IMR-90 (cell line): Measurements from ENCODE around the gene CETP. TPM values are rescaled to one million over a fixed set of nuclear protein-coding genes. Genes with fewer than 3 reads are reported as not detected.

Source experiments
- ATAC-seq: fragments of 200-7000 bp; cut with Tn5 transposase; 2 replicates; pipeline ENCODE4 v1.9.1; 2020; ENCODE audit warnings: low read depth, mild to moderate bottlenecking, moderate library complexity
- BruUV-seq: library from RNA; stranded (reverse); fragments of 400-500 nt; replicated peaks from 2 replicates; lab custom pipeline; 2021; lab: Mats Ljungman, UMichigan
- CTCF ChIA-PET: fragments of 300-600 bp; formaldehyde crosslinking; extraction: SDS; loops from one replicate; lab custom pipeline; 2021; ENCODE audit warnings: antibody characterized with exemption; lab: Yijun Ruan, JAX
- POLR2A ChIA-PET: fragments of 300-600 bp; sonication (Branson Sonifier 250); formaldehyde crosslinking; loops from one replicate; lab custom pipeline; 2022; ENCODE audit warnings: antibody characterized with exemption; ENCODE audit not compliant: unreplicated experiment; lab: Charles Lee
- DNase-seq: peaks from one replicate; pipeline ENCODE4 v3.0.0; 2013
- H2AFZ ChIP-seq: replicated peaks from 2 replicates; pipeline ENCODE3; 2013; ENCODE audit warnings: low read length, mild to moderate bottlenecking; ENCODE audit not compliant: poor library complexity
- H2AK5ac ChIP-seq: 2 replicates; pipeline ENCODE4 v1.6.1; 2013; ENCODE audit warnings: low read depth, low read length, inconsistent platforms
- H2AK9ac ChIP-seq: replicated peaks from 2 replicates; pipeline ENCODE3; 2013; ENCODE audit warnings: mild to moderate bottlenecking, low read depth, low read length, moderate library complexity; ENCODE audit not compliant: poor library complexity
- H2BK120ac ChIP-seq: 2 replicates; pipeline ENCODE4 v1.6.1; 2013; ENCODE audit warnings: low read depth, low read length, inconsistent platforms
- H2BK15ac ChIP-seq: 3 replicates; pipeline ENCODE4 v1.6.1; 2013; ENCODE audit warnings: low read depth, low read length, inconsistent platforms
- H2BK20ac ChIP-seq: 2 replicates; pipeline ENCODE4 v1.6.1; 2013; ENCODE audit warnings: low read depth, mild to moderate bottlenecking, inconsistent platforms, low read length, moderate library complexity
- H2BK5ac ChIP-seq: 2 replicates; pipeline ENCODE4 v1.6.1; 2013; ENCODE audit warnings: mild to moderate bottlenecking, low read depth, low read length, inconsistent platforms; ENCODE audit not compliant: poor library complexity, severe bottlenecking
- H3K14ac ChIP-seq: replicated peaks from 2 replicates; pipeline ENCODE4 v1.6.1; 2013; ENCODE audit warnings: low read depth, low read length, inconsistent platforms
- H3K18ac ChIP-seq: 2 replicates; pipeline ENCODE4 v1.6.1; 2013; ENCODE audit warnings: low read depth, low read length, control low read depth
- H3K23ac ChIP-seq: 2 replicates; pipeline ENCODE4 v1.6.1; 2013; ENCODE audit warnings: low read depth, low read length, inconsistent platforms
- H3K27ac ChIP-seq: 2 replicates; pipeline ENCODE4 v1.5.1; 2013; ENCODE audit warnings: mild to moderate bottlenecking, control low read depth, low read length; ENCODE audit not compliant: insufficient read depth
- H3K27me3 ChIP-seq: 2 replicates; pipeline ENCODE4 v1.6.1; 2013; ENCODE audit warnings: low read length; ENCODE audit not compliant: control insufficient read depth, insufficient read depth
- H3K36me3 ChIP-seq: 2 replicates; pipeline ENCODE4 v1.6.1; 2013; ENCODE audit warnings: low read length, mixed read lengths; ENCODE audit not compliant: control insufficient read depth, insufficient read depth
- H3K4ac ChIP-seq: 2 replicates; pipeline ENCODE4 v1.6.1; 2013; ENCODE audit warnings: low read depth, low read length, inconsistent platforms
- H3K4me1 ChIP-seq: 2 replicates; pipeline ENCODE4 v1.6.1; 2013; ENCODE audit warnings: low read length, mixed read lengths; ENCODE audit not compliant: control insufficient read depth, insufficient read depth
- H3K4me2 ChIP-seq: 2 replicates; pipeline ENCODE4 v1.6.1; 2013; ENCODE audit warnings: low read depth, mild to moderate bottlenecking, control low read depth, low read length, moderate library complexity
- H3K4me3 ChIP-seq: 2 replicates; pipeline ENCODE4 v1.5.1; 2013; ENCODE audit warnings: low read depth, mild to moderate bottlenecking, control low read depth, low read length, moderate library complexity; ENCODE audit not compliant: insufficient read depth
- H3K56ac ChIP-seq: 2 replicates; pipeline ENCODE4 v1.6.1; 2013; ENCODE audit warnings: low read length, inconsistent platforms; ENCODE audit not compliant: insufficient read depth; ENCODE audit errors: extremely low read depth
- H3K79me1 ChIP-seq, 2 experiments: 2 replicates each; pipeline ENCODE4 v1.6.1; 2013; ENCODE audit warnings: low read length in 2 of 2, inconsistent platforms in 1 of 2, low read depth in 1 of 2
- H3K9ac ChIP-seq: 2 replicates; pipeline ENCODE4 v1.6.1; 2013; ENCODE audit warnings: low read depth, low read length, control low read depth
- H3K9me1 ChIP-seq: 2 replicates; pipeline ENCODE4 v1.6.1; 2013; ENCODE audit warnings: low read length, inconsistent platforms; ENCODE audit not compliant: insufficient read depth
- H3K9me3 ChIP-seq: 2 replicates; pipeline ENCODE4 v1.6.1; 2013; ENCODE audit warnings: low read length; ENCODE audit not compliant: control insufficient read depth, insufficient read depth
- H4K20me1 ChIP-seq: 2 replicates; pipeline ENCODE4 v1.6.1; 2013; ENCODE audit warnings: low read length, inconsistent platforms; ENCODE audit not compliant: insufficient read depth
- H4K5ac ChIP-seq: 2 replicates; pipeline ENCODE4 v1.6.1; 2013; ENCODE audit warnings: mild to moderate bottlenecking, low read depth, low read length, control low read depth
- H4K8ac ChIP-seq, 2 experiments: 2 replicates each; pipeline ENCODE4 v1.6.1; 2013; ENCODE audit warnings: low read depth in 2 of 2, low read length in 2 of 2, control low read depth in 1 of 2, inconsistent platforms in 1 of 2
- H4K91ac ChIP-seq: 2 replicates; pipeline ENCODE4 v1.6.1; 2013; ENCODE audit warnings: low read depth, low read length, inconsistent platforms; ENCODE audit not compliant: insufficient read depth
- RFX5 ChIP-seq: IDR thresholded peaks from 2 replicates; pipeline ENCODE4 v1.8.0; 2012; ENCODE audit warnings: low read depth, mild to moderate bottlenecking, low read length, moderate library complexity
- USF2 ChIP-seq: fragments of 150-350 bp; IDR thresholded peaks from 2 replicates; pipeline ENCODE4 v1.6.1; 2017; ENCODE audit warnings: mild to moderate bottlenecking, antibody characterized with exemption, low read length, low read depth
- WGBS, 2 experiments: methylation state at CpG; one replicate each; pipeline versions ENCODE4 v1.1.5 to v1.1.7; 2013; ENCODE audit warnings: missing lambda C conversion rate in 2 of 2; ENCODE audit not compliant: insufficient read length in 1 of 2; ENCODE audit errors: extremely low coverage in 2 of 2; 5-methylcytosine and 5-hydroxymethylcytosine counted together
- dilution Hi-C: fragments of 300-500 bp; cut with HindIII; formaldehyde crosslinking; loops from one replicate; pipeline ENCODE4 v1.14.3; 2018; ENCODE audit warnings: low sequenced_read_pairs; ENCODE audit not compliant: unreplicated experiment
- in situ Hi-C: fragments of 300-500 bp; cut with MboI; formaldehyde crosslinking; loops from 3 replicates; pipeline ENCODE4 v1.14.3; 2019; ENCODE audit warnings: low sequenced_read_pairs, inconsistent platforms, mixed read lengths
- intact Hi-C: fragments of 100-400 bp; cut with micrococcal nuclease; formaldehyde crosslinking; loops from 2 replicates; pipeline ENCODE4 v1.10.0; 2022
- polyA plus RNA-seq, 3 experiments: library from polyadenylated mRNA; depleted of rRNA; stranded (reverse); fragments of >200 nt; gene quantifications; 2 replicates each; pipeline ENCODE4 v1.2.3, GENCODE V29; 2012; ENCODE audit warnings: low replicate concordance in 1 of 3
- total RNA-seq: library from RNA; depleted of rRNA; stranded (reverse); fragments of >200 nt; gene quantifications from 2 replicates; pipeline ENCODE4 v1.2.3, GENCODE V29; 2012

CETP gene
- total and polyA plus RNA-seq, 2 of the 4 experiments (the other 2 are of a cell fraction) = not detected

GRCh38 chr16:56921571-56921970 is 40.2 kb upstream of the CETP start:
- ATAC-seq (no peak), DNase-seq (no peak)
- Histone ChIP-seq H3K14ac (no peak overlapping the region), H3K4me2 (no peak overlapping the region), H2BK120ac (no peak overlapping the region), H2AFZ (no peak overlapping the region), H2BK15ac (no peak overlapping the region), H3K4me1 (no peaks in the 10 kb centered on the region), H2BK20ac (no peak overlapping the region), H3K9ac (no peak overlapping the region), H4K91ac (no peak overlapping the region), H3K23ac (no peak overlapping the region), H3K18ac (no peak overlapping the region), H4K20me1 (no peaks in the 10 kb centered on the region), H3K79me1 (no peaks in the 10 kb centered on the region), H2BK5ac (no peak overlapping the region), H4K5ac (no peak overlapping the region), H3K36me3 (no peaks in the 10 kb centered on the region; the same call in 1 of the 2 replicates), H3K56ac (no peak overlapping the region), H3K27me3 (peaks cover 21% of the 10 kb centered on the region), H4K8ac (no peak overlapping the region), H3K9me1 (no peaks in the 10 kb centered on the region), H2AK5ac (no peak overlapping the region), H3K4ac (no peak overlapping the region), H2AK9ac (no peak overlapping the region), H3K27ac (no peak overlapping the region), H3K4me3 (no peak overlapping the region), H3K9me3 (no peaks in the 10 kb centered on the region)
- TF ChIP-seq USF2 (no peak), RFX5 (no peak)
- POLR2A ChIA-PET = interaction anchor here (0.6 kb wide), 1 partner anchor 12 kb away, joined by 5 read pairs; no protein-coding TSS in a partner anchor
- dilution Hi-C loops = no loop called here
- no CpG with 5 or more reads among the region's 4 CpGs for WGBS, 2 experiments
- intact Hi-C loops = no loop called here
- in situ Hi-C loops = no loop called here
- no TSS peak for BruUV-seq
- CTCF ChIA-PET = interaction anchor here (0.6 kb wide), 1 partner anchor 192 kb away, joined by 5 read pairs; no protein-coding TSS in a partner anchor
